SK-N-DZ (cell line): ENCODE data around the gene MSX2. TPM values are rescaled to one million over a fixed set of nuclear protein-coding genes. Genes with fewer than 3 reads are reported as not detected.

Source experiments
- DNase-seq: peaks from one replicate; pipeline ENCODE4 v3.0.0-alpha.2; 2015; ENCODE audit warnings: low spot score
- polyA plus RNA-seq, 2 experiments: library from polyadenylated mRNA; depleted of rRNA; stranded (reverse); fragments of >200 nt; gene quantifications; 2 replicates each; pipeline ENCODE4 v1.2.3, GENCODE V29; 2014

MSX2 gene
- polyA plus RNA-seq (2014; cell fraction: cytosol; rRNA removed), result 2.6 and 3.7 TPM in 2 replicates
- 0.52 and 1.6 TPM in 2 replicates for polyA plus RNA-seq (2014; cell fraction: nucleus; rRNA removed)

GRCh38 chr5:174724484-174725260 is at the start of gene MSX2:
MSX2 (plus strand) TSS chr5:174724582; CDS start chr5:174724660, 78 bp downstream.
- peak; percentile 84 for DNase-seq

GRCh38 chr5:174675110-174675509 is 49.3 kb upstream of the MSX2 start:
- DNase-seq, result no peak

DNA sequence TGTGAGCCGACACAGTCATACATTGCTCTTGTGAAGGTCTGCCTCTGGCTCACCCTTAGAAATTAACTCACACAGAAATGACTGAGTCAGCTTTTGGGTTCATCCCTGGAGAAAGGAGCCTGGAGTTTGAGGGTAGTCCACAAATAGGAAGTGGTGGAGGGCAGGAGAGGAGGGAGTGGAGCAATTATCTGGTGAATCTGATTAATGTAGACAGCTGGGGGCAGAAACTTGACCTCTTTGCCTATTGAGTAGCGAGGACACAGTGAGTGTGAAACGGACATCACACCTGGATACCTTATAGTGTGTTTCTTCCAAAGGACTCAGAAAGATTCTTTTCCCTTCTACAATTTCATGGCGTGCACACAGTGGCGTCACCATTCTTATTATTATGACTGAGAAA is 48.5 kb upstream of the MSX2 start:
- DNase-seq, result no peak

- no peak for DNase-seq
Observed at GRCh38 chr5:174678107-174678506, 46.3 kb upstream of the MSX2 start.

- no peak for DNase-seq
Observed at GRCh38 chr5:174680901-174681565, 43.3 kb upstream of the MSX2 start.

- DNase-seq, result no peak
Observed at GRCh38 chr5:174687503-174687902, 36.9 kb upstream of the MSX2 start.

- peak; percentile 32 for DNase-seq
Observed at GRCh38 chr5:174688441-174689354, 35.7 kb upstream of the MSX2 start.

DNA sequence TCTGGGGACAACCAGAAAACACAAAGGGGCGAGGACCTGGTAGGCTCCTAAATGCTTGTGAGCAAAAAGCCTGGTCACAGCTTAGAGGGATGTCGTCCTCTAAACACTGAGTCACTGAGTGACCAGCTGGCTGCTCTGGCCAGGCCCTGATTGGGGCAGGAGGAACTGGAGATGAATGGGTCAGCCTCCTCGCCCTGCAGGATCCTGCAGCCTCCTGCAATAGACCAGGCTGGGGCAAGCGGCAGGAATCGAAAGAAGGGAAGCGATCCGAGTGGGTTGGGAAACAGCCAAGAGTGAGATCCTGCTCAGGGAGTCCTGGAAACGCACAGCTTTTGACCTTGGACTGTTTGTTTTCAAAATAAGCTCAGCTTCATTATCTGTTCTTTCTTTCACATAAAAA is 34.1 kb upstream of the MSX2 start:
- DNase-seq, result no peak

- no peak for DNase-seq
Observed at GRCh38 chr5:174692381-174692780, 32.0 kb upstream of the MSX2 start.

- DNase-seq, result peak; percentile 47
Observed at GRCh38 chr5:174692982-174693422, 31.4 kb upstream of the MSX2 start.

DNA sequence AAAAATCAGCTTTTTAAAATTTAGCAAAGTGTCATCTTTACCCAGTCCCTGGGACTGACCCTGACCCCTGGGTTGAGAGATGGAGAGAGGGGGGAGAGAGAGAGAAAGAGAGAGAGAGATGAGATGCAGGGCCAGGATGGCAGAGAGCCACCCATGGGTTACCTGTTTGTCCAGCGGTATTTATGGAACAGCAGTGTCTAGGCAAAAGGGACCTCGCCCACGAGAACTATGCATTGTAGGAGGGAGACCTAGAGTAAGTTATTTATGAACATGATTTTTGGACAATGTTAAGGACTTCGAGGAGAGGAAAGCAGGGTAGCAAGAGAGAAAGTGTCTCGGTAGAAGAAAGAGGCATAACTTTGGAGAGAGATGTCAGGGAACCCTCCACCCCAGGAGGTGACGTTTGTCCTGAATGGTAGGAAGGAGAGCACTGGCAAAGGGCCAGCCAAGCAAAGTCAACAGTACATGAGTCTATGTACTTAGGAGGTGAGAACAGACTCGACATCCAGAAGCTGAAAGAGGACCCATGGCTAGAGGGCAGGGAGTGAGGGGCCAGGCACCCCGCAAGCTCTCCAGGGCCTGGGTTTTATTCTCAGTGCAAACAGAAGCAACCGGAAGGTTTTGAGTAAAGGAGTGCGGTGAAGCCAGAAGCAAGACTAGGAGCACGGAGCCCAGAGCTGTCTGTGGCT is 30.5 kb upstream of the MSX2 start:
- no peak for DNase-seq

GRCh38 chr5:174694611-174695010 is 29.8 kb upstream of the MSX2 start:
- no peak for DNase-seq

GRCh38 chr5:174698156-174698555 is 26.2 kb upstream of the MSX2 start:
- DNase-seq, result no peak

GRCh38 chr5:174699131-174699530 is 25.3 kb upstream of the MSX2 start:
- no peak for DNase-seq

GRCh38 chr5:174706997-174707572 is 17.3 kb upstream of the MSX2 start:
- DNase-seq, result no peak

DNA sequence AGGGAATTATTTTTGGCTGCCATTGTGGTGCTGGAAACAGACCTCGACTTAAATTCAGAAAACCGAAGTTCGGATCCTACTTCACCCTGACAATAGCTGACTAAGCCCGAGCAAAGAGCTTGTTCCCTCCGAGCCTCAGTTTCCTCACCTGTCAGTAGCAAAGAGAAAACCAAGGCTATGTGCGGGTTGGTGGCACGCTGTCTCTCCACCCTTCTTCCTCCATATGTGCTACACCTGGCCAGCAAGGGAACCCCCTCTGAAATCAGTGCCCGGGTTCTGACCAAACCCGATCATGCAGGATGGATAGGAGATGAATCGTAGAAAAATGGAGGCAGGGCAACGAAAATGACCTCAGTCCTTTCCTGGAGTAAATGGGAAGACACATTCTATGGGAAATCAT is 16.7 kb upstream of the MSX2 start:
- no peak for DNase-seq

GRCh38 chr5:174708476-174709207 is 15.7 kb upstream of the MSX2 start:
- no peak for DNase-seq

DNA sequence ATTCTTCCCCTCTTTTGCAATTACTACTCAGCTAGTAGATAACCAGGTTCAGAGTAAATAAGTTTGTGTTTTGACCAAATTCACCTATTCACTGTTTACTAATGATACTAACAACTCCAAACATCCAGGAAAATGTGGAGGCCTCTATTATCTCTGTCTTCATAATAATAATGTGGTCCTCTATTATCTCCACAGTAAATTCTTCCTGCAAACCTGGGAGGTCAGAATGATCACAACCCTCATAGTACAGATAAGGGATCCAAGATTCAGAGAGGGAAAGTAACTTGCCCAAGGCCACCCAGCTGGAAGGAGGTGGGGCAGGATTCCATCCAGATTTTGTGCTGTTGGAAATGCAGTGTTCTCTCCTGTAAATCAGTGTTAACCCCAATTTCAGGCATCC is 9.6 kb upstream of the MSX2 start:
- DNase-seq, result no peak

DNA sequence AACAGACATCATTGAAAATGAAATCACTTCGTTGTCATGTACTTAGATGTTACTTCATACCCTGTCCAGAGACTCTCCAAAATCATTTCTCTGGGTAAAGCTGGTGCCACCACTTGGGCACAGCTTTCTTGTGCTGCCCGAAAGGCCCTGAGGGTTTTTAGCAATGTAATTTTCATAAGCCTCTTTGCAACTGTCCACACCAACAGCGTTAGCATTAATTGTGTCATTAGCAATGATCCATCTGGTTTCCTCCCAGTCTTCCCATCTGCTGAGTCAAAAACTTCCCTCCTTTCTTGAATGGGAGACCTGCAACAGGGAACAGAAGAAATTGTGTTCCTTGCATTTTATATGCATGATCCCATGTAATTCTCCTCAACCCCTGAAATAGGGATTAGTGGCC is 8.6 kb upstream of the MSX2 start:
- DNase-seq, result no peak

- DNase-seq, result no peak
Observed at GRCh38 chr5:174717826-174718455, 6.4 kb upstream of the MSX2 start.
